HG03135 (cell line): ENCODE measurements around the gene PAM.

ENCODE experiments used
- ATAC-seq: cut with Tn5 transposase; IDR thresholded peaks from one replicate; pipeline ENCODE4 v1.9.1; 2021; ENCODE audit warnings: mild to moderate bottlenecking, moderate library complexity; ENCODE audit not compliant: unreplicated experiment

Gene PAM

GRCh38 chr5:102927007-102927406, 171.9 kb downstream of the PAM start:
- no peak for ATAC-seq

- no peak for ATAC-seq
These were observed 175.1 kb downstream of the PAM start for GRCh38 chr5:102930244-102930643.

- ATAC-seq = no peak
These were observed 176.1 kb downstream of the PAM start for GRCh38 chr5:102931085-102931725.

- ATAC-seq = no peak
These were observed 177.7 kb downstream of the PAM start for GRCh38 chr5:102932781-102933180.

GRCh38 chr5:102933316-102933715, 178.2 kb downstream of the PAM start:
- no peak for ATAC-seq

GRCh38 chr5:102933721-102934459, 178.8 kb downstream of the PAM start:
- no peak for ATAC-seq

GRCh38 chr5:102937894-102938293, 182.8 kb downstream of the PAM start:
- ATAC-seq = no peak

- ATAC-seq = no peak
These were observed 186.0 kb downstream of the PAM start for GRCh38 chr5:102941111-102941510.

GRCh38 chr5:102946414-102946813, 191.3 kb downstream of the PAM start:
- no peak for ATAC-seq

- no peak for ATAC-seq
These were observed 191.9 kb downstream of the PAM start for GRCh38 chr5:102946971-102947370.

GRCh38 chr5:102955488-102955887, 200.4 kb downstream of the PAM start:
- ATAC-seq = no peak

GRCh38 chr5:102956599-102956998, 201.5 kb downstream of the PAM start:
- no peak for ATAC-seq

- ATAC-seq = no peak
These were observed 202.0 kb downstream of the PAM start for GRCh38 chr5:102957141-102957540.

GRCh38 chr5:102958481-102959011, 203.4 kb downstream of the PAM start:
- ATAC-seq = no peak

- no peak for ATAC-seq
These were observed 203.9 kb downstream of the PAM start for GRCh38 chr5:102959055-102959454.

GRCh38 chr5:102961671-102962070, 206.6 kb downstream of the PAM start:
- ATAC-seq = no peak

- no peak for ATAC-seq
These were observed 210.5 kb downstream of the PAM start for GRCh38 chr5:102965653-102966052.

GRCh38 chr5:102969641-102970040, 214.5 kb downstream of the PAM start:
- no peak for ATAC-seq

GRCh38 chr5:102971676-102972293, 216.7 kb downstream of the PAM start:
- ATAC-seq = no peak

GRCh38 chr5:102974177-102974576, 219.1 kb downstream of the PAM start:
- ATAC-seq = no peak

GRCh38 chr5:102975045-102975444, 219.9 kb downstream of the PAM start:
- ATAC-seq = no peak
